HG03558 (cell line): ENCODE data around the gene ADD1.

Source experiments
- ATAC-seq: cut with Tn5 transposase; IDR thresholded peaks from one replicate; pipeline ENCODE4 v1.9.1; 2021; ENCODE audit warnings: moderate number of reproducible peaks; ENCODE audit not compliant: unreplicated experiment; ENCODE audit errors: extremely low read depth

Gene ADD1

GRCh38 chr4:2857349-2857927, 13.8 kb downstream of the ADD1 start:
- ATAC-seq = no peak

GRCh38 chr4:2858451-2859217, 15.0 kb downstream of the ADD1 start:
- no peak for ATAC-seq

GRCh38 chr4:2859514-2859913, 15.9 kb downstream of the ADD1 start:
- ATAC-seq = no peak

DNA sequence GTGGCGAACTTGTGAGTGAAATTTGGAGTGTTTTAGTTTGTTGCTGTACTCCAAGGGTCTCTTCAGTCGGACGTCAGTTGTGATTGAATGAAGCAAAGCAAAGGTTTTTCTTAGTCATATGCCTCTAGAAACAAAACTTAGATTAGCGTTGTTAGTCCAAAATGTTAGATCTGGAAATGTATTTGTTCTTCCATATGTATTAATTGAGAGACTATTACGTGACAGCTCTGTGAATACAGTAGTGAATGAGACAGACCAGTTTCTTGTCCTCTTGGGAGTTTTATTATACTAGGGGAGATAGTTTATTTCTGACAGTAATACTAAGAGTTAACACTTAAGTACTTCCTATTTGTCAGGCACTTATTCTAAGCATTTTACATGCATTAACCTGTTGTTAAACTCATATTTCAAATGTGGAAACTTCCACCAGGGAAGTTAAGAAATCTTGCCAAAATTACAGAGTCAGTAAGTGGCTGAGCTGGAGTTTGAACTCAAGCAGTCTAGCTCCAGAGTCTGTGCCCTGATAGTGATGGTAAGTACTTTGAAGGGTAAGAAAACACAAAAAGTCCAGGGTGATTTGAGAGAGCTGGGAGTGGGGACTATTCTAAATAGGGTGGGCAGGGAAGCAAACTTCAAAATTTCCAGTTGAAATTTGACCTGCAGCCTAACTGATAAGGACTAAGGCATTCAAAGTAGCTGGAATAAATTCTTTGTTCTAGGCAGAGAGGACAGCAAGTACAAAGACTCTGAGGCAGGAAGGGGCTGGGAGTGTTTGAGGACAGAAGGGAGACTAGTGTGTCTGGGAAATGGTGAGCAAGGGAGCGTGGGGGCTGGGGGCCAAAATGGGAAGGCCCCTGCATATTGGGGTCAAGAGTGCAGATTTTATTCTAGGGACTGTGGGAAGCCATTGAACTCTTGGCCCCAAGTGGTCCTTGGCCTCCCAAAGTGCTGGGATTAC, 17.0 kb downstream of the ADD1 start:
- ATAC-seq = no peak

- no peak for ATAC-seq
Observed at GRCh38 chr4:2861631-2862436, 18.2 kb downstream of the ADD1 start.

GRCh38 chr4:2862528-2862927, 18.9 kb downstream of the ADD1 start:
- no peak for ATAC-seq

DNA sequence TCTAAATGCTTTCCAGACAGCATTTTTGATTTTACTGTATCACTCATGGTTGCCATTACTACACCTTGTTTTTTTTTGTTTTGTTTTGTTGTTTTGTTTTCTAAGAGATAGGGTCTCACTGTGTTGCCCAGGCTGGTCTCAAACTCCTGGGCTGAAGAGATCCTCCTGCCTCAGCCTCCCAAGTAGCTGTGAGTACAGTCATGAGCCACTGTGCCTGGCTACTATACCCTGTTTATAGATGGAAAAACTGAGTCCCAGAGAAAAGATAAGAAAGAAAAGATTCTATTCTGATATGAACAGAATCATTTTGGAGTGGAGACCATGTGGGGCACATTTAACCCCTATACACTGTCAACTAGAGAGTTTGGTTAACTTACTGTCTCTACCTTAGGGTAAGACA, 20.0 kb downstream of the ADD1 start:
- ATAC-seq = no peak

DNA sequence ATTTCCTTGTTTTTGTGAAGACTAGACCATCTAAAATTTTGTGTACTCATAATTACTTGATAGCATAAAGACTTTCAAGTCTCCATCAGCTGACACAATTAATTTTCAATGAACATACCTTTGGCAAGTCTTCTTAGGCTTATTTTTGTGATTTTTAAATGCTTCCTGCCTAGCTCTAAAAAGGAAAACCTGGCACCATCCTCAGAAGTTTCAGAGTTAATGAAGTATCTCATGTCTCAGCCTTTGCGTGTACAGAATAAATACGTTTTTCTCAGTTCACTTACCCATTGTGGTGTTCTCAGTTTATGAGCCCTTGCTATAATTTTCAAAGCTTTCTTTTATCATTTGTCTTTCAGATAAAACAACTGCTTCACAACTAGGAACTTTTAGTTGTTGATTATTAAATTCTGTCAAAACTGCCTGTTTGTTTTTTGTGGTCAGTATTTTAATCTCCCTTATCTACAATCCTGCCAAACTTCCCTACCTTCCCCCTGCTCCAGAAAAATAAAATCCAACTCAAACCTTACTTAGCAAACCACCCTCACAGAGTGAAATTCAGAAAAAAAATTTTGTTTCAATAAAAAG, 21.6 kb downstream of the ADD1 start:
- no peak for ATAC-seq

DNA sequence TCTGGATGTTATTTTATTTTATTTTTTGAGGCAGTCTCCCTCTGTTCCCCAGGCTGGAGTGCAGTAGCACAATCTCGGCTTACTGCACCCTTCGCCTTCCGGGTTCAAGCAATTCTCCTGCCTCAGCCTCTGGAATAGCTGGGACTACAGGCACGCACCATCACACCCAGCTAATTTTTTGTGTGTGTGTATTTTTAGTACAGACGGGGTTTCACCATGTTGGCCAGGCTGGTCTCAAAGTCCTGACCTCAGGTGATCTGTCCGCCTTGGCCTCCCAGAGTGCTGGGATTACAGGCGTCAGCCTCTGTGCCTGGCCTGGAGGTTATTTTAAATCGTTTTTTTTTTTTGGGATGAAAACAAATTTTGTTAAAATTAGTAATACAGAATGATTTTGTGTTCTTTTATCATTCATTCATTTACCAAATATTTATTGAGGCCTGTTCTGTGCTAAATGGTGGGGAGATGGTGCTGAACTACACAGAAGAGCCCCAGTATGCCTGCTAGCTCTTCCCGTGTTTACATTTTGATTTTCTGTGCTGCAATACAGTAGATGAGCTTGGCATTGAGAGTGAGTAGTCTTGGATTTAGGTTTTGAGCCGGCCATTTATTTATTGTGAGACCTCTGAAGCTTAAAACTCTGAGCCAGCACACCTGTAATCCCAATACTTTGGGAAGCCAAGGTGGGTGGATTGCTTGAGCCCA, 22.7 kb downstream of the ADD1 start:
- ATAC-seq = no peak

GRCh38 chr4:2866891-2867290, 23.2 kb downstream of the ADD1 start:
- no peak for ATAC-seq

GRCh38 chr4:2867758-2868491, 24.3 kb downstream of the ADD1 start:
- no peak for ATAC-seq

DNA sequence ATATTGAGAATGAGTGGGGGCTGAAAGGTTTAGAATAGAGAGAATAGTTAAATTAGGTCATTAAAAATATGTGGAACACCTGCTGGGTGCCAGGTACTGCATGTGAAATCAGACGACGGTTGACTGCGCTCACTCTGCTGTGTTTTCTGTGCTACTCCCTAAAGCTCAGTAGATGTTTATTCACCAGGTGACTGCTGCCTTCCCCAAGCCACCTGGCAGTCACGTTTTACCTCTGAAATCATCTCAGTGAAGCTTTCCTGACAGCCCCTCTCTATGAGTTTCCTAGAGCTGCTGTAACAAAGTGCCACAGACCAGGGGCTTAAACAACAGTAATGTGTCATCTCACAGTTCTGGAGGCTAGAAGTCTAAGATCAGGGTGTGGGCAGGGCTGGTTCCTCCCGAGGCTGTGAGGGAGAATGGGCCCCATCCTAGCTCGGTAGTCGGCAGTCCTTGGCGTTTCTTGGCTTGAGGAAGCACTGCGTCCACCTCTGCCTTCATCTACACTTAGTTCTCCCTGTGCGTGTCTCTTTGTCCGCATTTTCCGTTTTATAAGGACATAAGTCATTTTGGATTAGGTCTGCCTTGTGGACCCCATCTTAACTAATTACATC, 25.3 kb downstream of the ADD1 start:
- no peak for ATAC-seq

DNA sequence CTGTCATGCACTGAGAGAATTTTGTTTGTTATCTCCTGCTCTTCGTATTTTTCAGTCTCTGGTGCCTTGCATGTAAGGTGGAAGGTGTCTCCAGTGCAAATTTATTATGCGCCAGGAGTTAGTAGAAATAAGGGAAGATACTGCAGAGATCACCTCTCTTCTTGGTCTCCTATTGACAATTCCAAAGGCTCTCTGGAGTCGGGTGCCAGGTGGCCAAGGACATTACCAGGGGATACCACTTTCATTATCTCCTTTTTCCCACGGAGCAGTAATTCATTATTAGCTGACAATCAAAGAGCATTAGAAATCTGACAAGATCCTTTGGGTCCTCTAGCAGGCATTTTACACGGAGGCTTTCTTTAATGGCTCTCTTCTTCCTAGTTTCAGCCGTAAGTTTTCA, 26.0 kb downstream of the ADD1 start:
- no peak for ATAC-seq

DNA sequence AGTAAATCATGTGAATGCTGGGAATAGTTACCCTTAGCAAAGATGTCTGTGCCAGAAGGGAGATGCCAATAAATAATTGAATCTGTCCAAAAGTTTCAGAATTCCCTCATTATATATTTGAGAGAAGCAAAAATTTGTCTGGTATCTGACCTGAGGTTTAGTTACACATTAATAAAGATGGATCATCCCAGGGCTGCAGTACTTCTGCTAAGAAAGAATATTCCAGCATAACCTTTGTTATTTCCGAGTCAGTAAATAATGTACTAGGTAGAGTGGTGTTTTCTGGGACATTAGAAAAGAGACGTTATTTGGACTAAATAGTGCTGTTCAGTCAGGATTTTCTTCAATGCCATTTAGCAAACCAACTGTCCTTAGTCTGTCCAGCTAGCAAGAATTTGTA, 26.4 kb downstream of the ADD1 start:
- no peak for ATAC-seq

- ATAC-seq = no peak
Observed at GRCh38 chr4:2871466-2871865, 27.8 kb downstream of the ADD1 start.

DNA sequence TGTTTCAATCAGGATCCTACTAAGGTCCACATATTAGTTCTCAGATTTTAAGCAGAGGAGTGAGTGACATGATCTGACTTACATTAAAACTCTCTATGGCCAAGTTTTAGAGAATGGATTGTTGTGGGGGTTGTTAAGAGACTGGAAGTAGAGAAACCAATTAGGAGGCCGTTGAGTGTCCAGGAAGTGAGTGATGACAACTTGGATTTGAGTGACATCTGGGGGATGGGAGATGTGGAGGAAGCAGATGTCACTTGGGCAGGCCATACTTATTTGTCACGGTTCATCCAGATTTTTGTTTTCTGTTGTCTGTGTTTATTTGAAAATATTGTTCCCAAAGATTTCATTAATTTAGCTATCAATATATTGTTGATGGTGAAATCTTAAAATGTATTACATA, 28.3 kb downstream of the ADD1 start:
- no peak for ATAC-seq

- ATAC-seq = no peak
Observed at GRCh38 chr4:2873329-2873728, 29.7 kb downstream of the ADD1 start.

- ATAC-seq = no peak
Observed at GRCh38 chr4:2874861-2875260, 31.2 kb downstream of the ADD1 start.
